Measurements from ENCODE around the gene CDCA8.

GRCh38 chr1:37680933-37681332 is 11.4 kb upstream of the CDCA8 start:
- TF ChIP-seq POLR2A (IDR thresholded peaks at IDR 0.05; ENCODE audit: low read depth) (no peak), CTCF (IDR thresholded peaks at IDR 0.05) (no peak), POLR2AphosphoS5 (IDR thresholded peaks at IDR 0.05) (no peak), EP300 (IDR thresholded peaks at IDR 0.05) (no peak)

Measured in esophagus muscularis mucosa (tissue), 4 donors.